OCI-LY7 (cell line): ENCODE data around the gene G6PC1. TPM values are rescaled to one million over a fixed set of nuclear protein-coding genes. Genes with fewer than 3 reads are reported as not detected.
"Not testable (repeated sequence)": the region's sequence is repeated elsewhere in the genome, so short reads cannot be mapped to it uniquely, and the experiment has no call there.

Experiments used
- BruUV-seq: library from RNA; stranded (reverse); fragments of 400-500 nt; replicated peaks from 2 replicates; lab custom pipeline; 2021; lab: Mats Ljungman, UMichigan
- CTCF ChIA-PET: fragments of 300-600 bp; sonication (Branson Sonifier 250); formaldehyde crosslinking; loops from one replicate; lab custom pipeline; 2022; ENCODE audit warnings: antibody characterized with exemption; ENCODE audit not compliant: unreplicated experiment; lab: Charles Lee
- POLR2A ChIA-PET: fragments of 300-600 bp; sonication (Branson Sonifier 250); formaldehyde crosslinking; loops from one replicate; lab custom pipeline; 2022; ENCODE audit warnings: antibody characterized with exemption; lab: Charles Lee
- DNase-seq: peaks from one replicate; pipeline ENCODE4 v3.0.0-alpha.2; 2015; ENCODE audit warnings: low spot score
- H2AFZ ChIP-seq: fragments of 200-600 bp; sonication (generic), shearing (Covaris generic); 2 replicates; pipeline ENCODE4 v1.6.1; 2014; ENCODE audit warnings: mild to moderate bottlenecking, antibody characterized with exemption, low read length, moderate library complexity
- H3K27ac ChIP-seq: fragments of 200-600 bp; sonication (generic); 2 replicates; pipeline ENCODE4 v1.5.1; 2014; ENCODE audit warnings: mixed run types, low read depth, mild to moderate bottlenecking, moderate library complexity, low read length, inconsistent platforms; ENCODE audit not compliant: poor library complexity, severe bottlenecking
- H3K36me3 ChIP-seq: fragments of 200-600 bp; sonication (generic); 2 replicates; pipeline ENCODE4 v1.6.1; 2014; ENCODE audit warnings: mild to moderate bottlenecking, antibody characterized with exemption, low read length, moderate library complexity, mixed read lengths; ENCODE audit not compliant: insufficient read depth
- H3K4me1 ChIP-seq: fragments of 200-600 bp; sonication (generic); 2 replicates; pipeline ENCODE4 v1.5.1; 2014; ENCODE audit warnings: mild to moderate bottlenecking, low read length; ENCODE audit not compliant: insufficient read depth, poor library complexity, severe bottlenecking
- H3K4me2 ChIP-seq: fragments of 200-600 bp; sonication (generic); 2 replicates; pipeline ENCODE4 v1.6.1; 2014; ENCODE audit warnings: mild to moderate bottlenecking, low read length
- H3K4me3 ChIP-seq: fragments of 200-600 bp; sonication (generic); 2 replicates; pipeline ENCODE4 v1.5.1; 2014; ENCODE audit warnings: mild to moderate bottlenecking, low read depth, low read length; ENCODE audit not compliant: poor library complexity, severe bottlenecking
- H3K79me2 ChIP-seq: fragments of 200-600 bp; sonication (generic); 2 replicates; pipeline ENCODE4 v1.6.1; 2016; ENCODE audit warnings: low read depth, mild to moderate bottlenecking, low read length, moderate library complexity, mixed read lengths; ENCODE audit not compliant: insufficient read depth
- H3K9me2 ChIP-seq: fragments of 200-600 bp; sonication (generic); 2 replicates; pipeline ENCODE4 v1.6.1; 2016; ENCODE audit warnings: mild to moderate bottlenecking, low read length, mixed read lengths; ENCODE audit not compliant: insufficient read depth
- H3K9me3 ChIP-seq: fragments of 200-600 bp; sonication (generic); 2 replicates; pipeline ENCODE4 v1.6.1; 2014; ENCODE audit warnings: mild to moderate bottlenecking, mixed run types, low read length, mixed read lengths
- H4K20me1 ChIP-seq: fragments of 200-600 bp; sonication (generic); 2 replicates; pipeline ENCODE4 v1.6.1; 2014; ENCODE audit warnings: mild to moderate bottlenecking, antibody characterized with exemption, low read length, moderate library complexity, mixed read lengths; ENCODE audit not compliant: insufficient read depth
- CTCF ChIP-seq: fragments of 200-600 bp; sonication (generic); conservative IDR thresholded peaks from 2 replicates; pipeline ENCODE4 v1.5.1; 2014; ENCODE audit warnings: mild to moderate bottlenecking, antibody characterized with exemption, low read length, moderate library complexity, mixed read lengths
- EZH2phosphoT487 ChIP-seq: fragments of 200-600 bp; sonication (generic); IDR thresholded peaks from 2 replicates; pipeline ENCODE4 v1.6.1; 2018; ENCODE audit warnings: low read depth, borderline replicate concordance, mild to moderate bottlenecking, mixed run types, antibody characterized with exemption, low read length, moderate library complexity, mixed read lengths
- intact Hi-C: fragments of 100-400 bp; cut with micrococcal nuclease; formaldehyde crosslinking; loops from one replicate; pipeline ENCODE4 v1.10.0; 2022; ENCODE audit not compliant: unreplicated experiment
- total RNA-seq, 2 experiments: library from RNA; depleted of rRNA in 1 of 2; stranded (reverse); fragments of >200 nt in 1 of 2; shearing (Covaris generic) in 1 of 2; gene quantifications; 2 replicates each; pipeline ENCODE4 v1.2.3, GENCODE V29; 2014 to 2022

The G6PC1 gene
- total RNA-seq, 2 experiments from 2014 or later: 1.1 to 1.9 TPM

- DNase-seq: no peak
- Histone ChIP-seq H2AFZ (no peak overlapping the region), H3K27ac (no peak overlapping the region), H3K4me1 (no peaks in the 10 kb centered on the region), H3K36me3 (no peaks in the 10 kb centered on the region), H3K9me2 (no peaks in the 10 kb centered on the region), H3K79me2 (no peaks in the 10 kb centered on the region), H3K4me2 (no peak overlapping the region), H4K20me1 (no peaks in the 10 kb centered on the region), H3K9me3 (no peaks in the 10 kb centered on the region), H3K4me3 (no peak overlapping the region)
- TF ChIP-seq EZH2phosphoT487 (no peak), CTCF (no peak)
- BruUV-seq: no TSS peak
- CTCF ChIA-PET: no interaction called here
- intact Hi-C loops: no loop called here
- POLR2A ChIA-PET: interaction anchor here (0.6 to 1.3 kb wide), 2 partner anchors 16 to 155 kb away, joined by 3 to 4 read pairs; no protein-coding TSS in a partner anchor
These were observed 18.4 kb upstream of the G6PC1 start for GRCh38 chr17:42882166-42882565.

GRCh38 chr17:42883802-42884558 lies 16.6 kb upstream of the G6PC1 start:
- TF ChIP-seq CTCF (no peak), EZH2phosphoT487 (no peak)
- intact Hi-C loops: no loop called here
- Histone ChIP-seq H3K4me3 (no peak overlapping the region), H3K4me1 (no peaks in the 10 kb centered on the region), H2AFZ (no peak overlapping the region), H3K4me2 (no peak overlapping the region), H4K20me1 (no peaks in the 10 kb centered on the region), H3K79me2 (no peaks in the 10 kb centered on the region), H3K36me3 (no peaks in the 10 kb centered on the region), H3K9me2 (no peaks in the 10 kb centered on the region), H3K27ac (no peak overlapping the region), H3K9me3 (no peaks in the 10 kb centered on the region)
- ChIA-PET POLR2A (interaction anchor here (1.0 kb wide), 1 partner anchor 85 kb away, joined by 5 read pairs; no protein-coding TSS in a partner anchor), CTCF (no interaction called here)
- no peak for DNase-seq
- BruUV-seq: no TSS peak

- H3K36me3 ChIP-seq, H3K9me2 ChIP-seq, H3K79me2 ChIP-seq, H3K9me3 ChIP-seq, BruUV-seq, H3K27ac ChIP-seq, H3K4me2 ChIP-seq, H3K4me3 ChIP-seq, CTCF ChIA-PET, intact Hi-C loops, H3K4me1 ChIP-seq, H2AFZ ChIP-seq, H4K20me1 ChIP-seq, POLR2A ChIA-PET, DNase-seq: not testable (repeated sequence)
These were observed 14.8 kb upstream of the G6PC1 start for GRCh38 chr17:42885806-42886205.
